HG02852 (cell line): ENCODE results near the gene SLFNL1.

Source experiments
- ATAC-seq: cut with Tn5 transposase; IDR thresholded peaks from one replicate; pipeline ENCODE4 v1.9.1; 2021; ENCODE audit warnings: mild to moderate bottlenecking, moderate library complexity; ENCODE audit not compliant: unreplicated experiment

The SLFNL1 gene

GRCh38 chr1:41020654-41021053 is 871 bp downstream of the SLFNL1 start:
- no peak for ATAC-seq

- no peak for ATAC-seq
Measured at GRCh38 chr1:41020109-41020576, 1.4 kb downstream of the SLFNL1 start.

DNA sequence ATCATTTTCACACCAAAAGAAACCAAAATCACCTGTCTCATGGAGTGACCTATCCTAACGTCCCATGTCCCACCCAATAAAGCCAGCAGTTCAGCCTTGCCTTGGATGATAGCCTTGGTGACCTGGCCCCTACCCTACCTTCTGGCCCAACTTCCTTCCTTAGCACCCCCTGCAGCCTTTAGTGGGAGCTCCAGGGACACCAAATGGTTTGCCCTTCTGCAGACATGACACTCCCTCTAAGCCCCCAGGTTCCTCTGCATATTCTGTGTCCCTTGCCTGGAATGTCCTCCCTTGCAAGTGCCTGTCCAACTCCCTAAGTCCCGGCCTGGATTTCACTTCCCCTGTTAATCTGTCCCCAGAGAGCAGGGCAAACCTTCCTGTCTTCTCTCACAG is 2.2 kb downstream of the SLFNL1 start:
- ATAC-seq: no peak

- ATAC-seq: no peak
Measured at GRCh38 chr1:41018018-41018410, 3.5 kb downstream of the SLFNL1 start.

- ATAC-seq: no peak
Measured at GRCh38 chr1:41017141-41018017, 4.1 kb downstream of the SLFNL1 start.

- no peak for ATAC-seq
Measured at GRCh38 chr1:41015897-41016470, 5.5 kb downstream of the SLFNL1 start.

GRCh38 chr1:41015281-41015896 is 6.1 kb downstream of the SLFNL1 start:
- ATAC-seq: no peak

DNA sequence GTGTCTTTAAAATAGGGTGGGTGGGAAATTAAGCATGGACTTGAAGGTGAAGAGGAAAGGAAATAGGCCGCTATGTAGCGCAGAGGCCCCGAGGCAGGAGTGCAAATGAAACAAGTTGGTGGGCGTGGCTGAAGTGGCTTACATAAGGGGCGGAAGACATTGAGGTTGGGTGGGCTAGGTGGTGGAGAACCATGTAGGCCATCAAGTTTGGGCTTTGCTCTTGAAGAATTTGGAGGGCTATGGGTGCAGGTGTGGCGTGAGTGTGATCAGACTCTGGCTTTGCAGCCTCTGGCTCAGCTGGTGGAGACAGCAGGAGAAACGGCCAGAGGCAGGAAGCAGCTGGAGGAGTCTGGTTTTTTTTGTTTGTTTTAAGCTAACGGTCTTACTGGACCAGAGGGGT is 6.7 kb downstream of the SLFNL1 start:
- no peak for ATAC-seq

DNA sequence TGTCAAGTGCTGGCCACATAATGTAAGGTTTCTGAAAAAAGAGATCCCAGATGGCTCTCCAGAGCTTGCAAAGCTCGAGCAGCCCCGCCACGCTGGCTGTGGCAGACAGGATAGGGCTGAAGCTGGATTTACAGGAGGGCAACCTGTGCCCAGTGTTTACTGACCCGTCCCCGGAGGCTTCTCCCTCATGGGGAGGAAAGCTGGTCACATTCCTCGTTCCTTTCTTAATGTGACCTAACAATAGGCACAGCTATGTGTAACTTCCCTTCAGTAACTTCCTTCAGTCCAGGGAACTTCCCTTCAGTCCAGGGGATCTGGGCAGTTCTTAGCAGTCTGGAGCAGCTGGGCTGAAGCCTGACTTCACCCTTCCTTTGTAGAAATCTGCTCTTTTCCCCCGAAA is 7.7 kb downstream of the SLFNL1 start:
- no peak for ATAC-seq

GRCh38 chr1:41013024-41013423 is 8.5 kb downstream of the SLFNL1 start:
- ATAC-seq: no peak

DNA sequence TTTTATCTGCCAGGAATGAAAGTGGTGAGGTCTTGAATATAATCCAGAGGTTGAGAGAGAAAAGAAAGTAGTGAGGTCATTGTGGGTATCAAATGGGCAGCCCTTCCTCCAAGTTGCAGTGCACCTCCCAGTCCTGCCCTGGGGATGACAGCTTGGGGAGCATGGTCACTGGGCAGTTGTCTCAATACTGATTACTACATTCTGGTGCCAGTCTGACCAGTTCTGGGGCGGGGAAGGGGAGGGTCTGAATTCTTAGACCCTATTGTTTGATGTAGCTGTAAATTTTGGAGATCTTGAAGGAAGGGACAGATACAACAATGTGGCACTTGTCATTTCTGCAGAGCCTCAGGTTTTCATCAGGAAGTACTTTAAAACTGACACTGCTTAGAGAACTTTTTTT is 11.2 kb downstream of the SLFNL1 start:
- ATAC-seq: no peak

DNA sequence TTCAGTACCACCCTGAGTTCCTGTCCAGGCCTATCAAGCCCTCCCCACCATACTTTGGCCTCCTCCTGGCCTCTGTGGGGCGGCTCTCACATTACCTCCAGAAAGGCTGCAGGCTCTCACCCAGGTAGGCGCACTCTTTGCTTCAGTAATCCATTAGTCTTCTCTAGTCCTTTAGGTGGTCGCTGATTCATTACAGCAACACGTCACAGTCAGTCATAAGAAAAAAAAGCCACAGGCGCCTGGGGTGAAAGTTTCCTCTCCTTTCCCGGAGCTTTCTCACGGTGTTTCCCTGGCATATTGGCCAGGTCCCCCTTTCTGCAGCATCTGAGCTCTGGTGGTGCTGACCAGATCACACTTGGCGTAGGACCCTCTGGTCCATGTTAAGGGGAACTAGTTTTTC is 12.1 kb downstream of the SLFNL1 start:
- no peak for ATAC-seq

DNA sequence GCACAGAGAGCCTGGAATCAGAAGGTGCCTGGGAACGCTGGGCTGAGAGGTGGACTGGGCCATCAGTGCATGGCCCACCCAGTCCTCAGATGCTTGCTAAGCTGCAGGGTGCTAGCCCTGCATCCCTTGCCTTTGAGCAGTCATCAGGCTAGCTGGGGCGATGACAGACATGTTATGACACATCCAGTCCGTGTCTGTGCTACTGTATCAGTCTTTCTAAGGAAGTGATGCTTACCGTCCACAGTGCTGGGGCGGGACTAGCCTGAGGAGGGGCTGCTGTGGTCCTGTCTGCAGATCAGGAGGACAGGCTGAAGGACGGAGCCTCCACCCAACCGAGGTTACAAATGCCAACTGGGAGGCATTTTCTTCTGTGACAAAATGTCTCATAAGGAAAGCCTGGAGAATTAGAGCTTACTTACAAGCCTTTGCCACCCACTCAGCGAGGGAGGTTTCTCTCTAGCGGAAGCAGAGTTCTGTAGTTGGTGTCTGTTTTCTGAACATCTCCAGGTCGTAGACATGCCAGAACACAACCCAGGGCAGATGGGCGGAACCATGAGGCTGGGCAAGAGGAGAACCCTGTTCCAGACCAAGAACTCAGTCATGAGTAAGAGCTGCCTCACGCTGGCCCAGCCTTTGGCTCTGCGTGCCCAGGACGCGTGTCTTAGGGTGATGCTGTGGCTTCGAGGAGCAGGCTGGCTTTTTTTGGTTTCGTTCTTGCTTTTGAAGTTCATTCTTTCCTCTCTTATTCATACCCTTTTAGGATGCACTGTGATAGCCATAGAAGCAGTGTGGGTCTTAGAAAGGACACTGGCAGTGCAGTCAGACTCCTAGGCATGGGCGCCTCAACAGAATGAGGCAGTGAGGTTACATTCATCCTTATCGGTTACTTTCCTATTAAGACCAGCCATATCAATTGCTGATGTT is 14.3 kb downstream of the SLFNL1 start:
- ATAC-seq: no peak

- ATAC-seq: no peak
Measured at GRCh38 chr1:41005876-41006275, 15.6 kb downstream of the SLFNL1 start.

DNA sequence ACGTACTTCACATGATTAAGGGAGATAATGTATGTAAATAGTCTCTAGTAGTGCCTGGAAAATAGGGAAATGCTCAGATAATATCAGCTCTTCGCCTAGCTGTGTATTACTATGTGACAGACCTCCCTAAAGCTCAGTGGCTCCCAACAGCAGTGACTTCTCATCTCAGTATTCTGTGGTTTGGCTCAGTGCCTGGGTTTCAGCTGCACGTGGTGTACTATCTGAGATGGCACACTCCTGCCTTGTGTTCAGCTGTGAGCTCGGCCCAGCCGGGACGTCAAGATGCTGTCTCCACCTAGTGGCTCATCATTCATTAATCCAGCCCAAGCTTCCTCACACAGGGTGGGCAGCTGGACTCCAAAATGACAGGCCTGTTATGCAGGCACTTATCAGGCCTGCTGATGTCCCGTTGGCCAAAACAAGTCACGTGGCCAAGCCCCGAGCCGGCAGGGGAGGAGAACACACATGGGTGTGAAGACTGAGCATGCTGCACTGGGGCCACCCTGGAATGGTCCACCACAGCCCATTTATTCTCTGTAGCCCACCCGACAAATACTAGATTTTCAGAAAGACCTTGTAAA is 17.8 kb downstream of the SLFNL1 start:
- peak; percentile 94 for ATAC-seq

- ATAC-seq: no peak
Measured at GRCh38 chr1:41003127-41003639, 18.3 kb downstream of the SLFNL1 start.

GRCh38 chr1:40998668-40999067 is 22.9 kb downstream of the SLFNL1 start:
- no peak for ATAC-seq

GRCh38 chr1:40997096-40997495 is 24.4 kb downstream of the SLFNL1 start:
- no peak for ATAC-seq

DNA sequence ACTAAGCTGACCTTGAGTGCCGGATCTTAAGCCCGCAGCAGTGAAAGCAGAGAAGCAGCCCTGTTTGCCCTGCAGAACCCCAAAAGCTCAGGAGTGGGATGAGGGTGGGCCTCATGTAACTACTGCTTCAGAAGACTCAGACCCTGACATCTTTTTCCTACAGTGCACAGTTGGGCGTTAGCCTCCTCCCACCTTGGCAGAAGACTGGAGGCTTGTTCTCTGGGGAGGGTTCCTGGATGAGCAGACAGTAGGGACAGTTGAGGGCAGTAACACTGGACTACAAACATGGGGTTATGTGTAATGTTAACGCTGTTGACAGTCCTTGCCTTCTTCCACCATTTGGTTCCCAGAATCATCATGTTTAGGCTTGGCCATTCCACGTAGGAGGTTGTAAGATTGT is 32.5 kb downstream of the SLFNL1 start:
- no peak for ATAC-seq

GRCh38 chr1:40988280-40988679 is 33.2 kb downstream of the SLFNL1 start:
- no peak for ATAC-seq
